GM21737 (cell line): ENCODE results near the gene LAMA2.

Source experiments
- ATAC-seq: cut with Tn5 transposase; IDR thresholded peaks from one replicate; pipeline ENCODE4 v1.9.1; 2021; ENCODE audit warnings: mild to moderate bottlenecking, moderate library complexity; ENCODE audit not compliant: unreplicated experiment

LAMA2 gene

GRCh38 chr6:129475477-129476247 lies 592.7 kb downstream of the LAMA2 start:
- no peak for ATAC-seq

DNA sequence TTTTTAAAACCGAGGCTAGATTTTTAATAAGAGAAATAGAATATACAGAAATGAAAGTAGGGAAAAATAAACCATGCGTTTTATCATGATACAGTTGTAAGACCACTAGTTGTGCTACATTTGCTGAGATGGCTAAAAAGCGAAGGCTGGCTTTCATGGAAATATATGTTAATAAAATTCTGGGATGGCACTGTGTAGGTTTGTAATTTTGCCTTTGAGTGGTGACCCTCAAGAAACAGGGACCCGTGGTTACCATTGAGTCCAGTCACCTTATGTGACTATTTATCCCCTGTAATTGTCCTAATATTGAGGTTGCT lies 593.3 kb downstream of the LAMA2 start:
- no peak for ATAC-seq

- no peak for ATAC-seq
These were observed 593.9 kb downstream of the LAMA2 start for GRCh38 chr6:129476810-129477209.

GRCh38 chr6:129478379-129478778 lies 595.4 kb downstream of the LAMA2 start:
- ATAC-seq, result no peak

DNA sequence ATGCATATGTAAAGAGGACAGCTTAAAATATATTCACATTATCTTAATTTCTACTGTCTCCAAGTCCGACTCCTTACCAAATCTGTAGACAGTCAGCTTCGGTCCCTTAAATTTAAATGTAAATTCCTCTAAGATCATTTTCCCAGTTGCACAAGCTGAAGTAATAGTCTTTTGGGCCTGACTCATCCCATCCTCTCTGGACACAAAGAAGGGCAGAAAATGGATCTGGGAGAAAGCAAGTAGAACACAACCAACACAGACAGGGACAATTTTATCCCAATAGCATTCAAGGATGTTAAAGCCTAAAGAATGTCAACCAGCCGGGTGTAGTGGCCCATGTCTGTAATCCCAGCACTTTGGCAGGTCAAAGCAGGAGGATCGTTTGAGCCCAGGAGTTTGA lies 598.8 kb downstream of the LAMA2 start:
- ATAC-seq, result no peak

DNA sequence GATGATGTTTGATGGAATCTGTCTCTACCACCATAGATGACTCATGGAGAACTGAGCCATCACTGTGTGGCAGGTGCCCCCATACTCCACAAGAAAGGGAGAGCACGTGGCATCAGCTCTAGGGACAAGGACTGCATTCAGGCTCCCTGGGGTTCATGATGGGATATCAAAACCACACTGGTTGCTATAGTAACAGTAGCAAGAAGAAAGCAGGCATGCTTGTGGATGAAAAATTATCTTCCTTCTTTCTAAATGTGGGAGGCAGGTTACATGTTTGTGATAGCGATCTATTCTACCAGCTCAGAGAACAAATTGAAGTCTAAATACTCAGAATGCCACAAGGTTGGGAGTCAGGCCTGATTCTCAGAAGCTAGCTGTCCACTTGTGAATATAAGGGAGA lies 602.8 kb downstream of the LAMA2 start:
- no peak for ATAC-seq

GRCh38 chr6:129486327-129486726 lies 603.4 kb downstream of the LAMA2 start:
- no peak for ATAC-seq

- no peak for ATAC-seq
These were observed 605.4 kb downstream of the LAMA2 start for GRCh38 chr6:129488313-129488712.

DNA sequence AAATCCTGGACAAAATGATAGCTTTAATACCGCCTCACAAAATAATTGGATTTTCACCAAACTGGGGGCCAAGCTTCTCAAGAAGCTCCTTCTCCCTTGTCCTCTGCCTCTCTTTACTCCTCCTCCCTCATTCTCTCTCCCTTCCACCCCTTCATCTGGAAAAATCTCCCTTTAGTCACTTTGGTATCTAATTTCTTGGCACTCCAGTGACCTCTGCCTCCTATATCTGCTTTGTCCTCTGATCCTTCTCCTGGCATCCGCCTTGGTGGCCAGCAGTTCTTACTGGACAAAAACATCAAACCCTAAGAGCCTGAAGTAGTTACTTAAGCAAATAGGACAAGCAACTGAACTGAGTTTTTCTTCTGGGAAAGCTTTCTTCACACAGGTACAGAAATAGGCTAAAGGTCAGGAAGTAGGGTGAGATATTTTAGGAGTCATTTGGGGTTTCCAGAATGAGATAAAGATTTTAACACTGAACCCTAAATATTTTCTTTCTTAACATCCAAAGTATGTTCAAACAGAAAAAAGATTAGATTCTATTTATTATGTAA lies 606.4 kb downstream of the LAMA2 start:
- ATAC-seq, result no peak

GRCh38 chr6:129490521-129491255 lies 607.8 kb downstream of the LAMA2 start:
- ATAC-seq, result peak; percentile 86

DNA sequence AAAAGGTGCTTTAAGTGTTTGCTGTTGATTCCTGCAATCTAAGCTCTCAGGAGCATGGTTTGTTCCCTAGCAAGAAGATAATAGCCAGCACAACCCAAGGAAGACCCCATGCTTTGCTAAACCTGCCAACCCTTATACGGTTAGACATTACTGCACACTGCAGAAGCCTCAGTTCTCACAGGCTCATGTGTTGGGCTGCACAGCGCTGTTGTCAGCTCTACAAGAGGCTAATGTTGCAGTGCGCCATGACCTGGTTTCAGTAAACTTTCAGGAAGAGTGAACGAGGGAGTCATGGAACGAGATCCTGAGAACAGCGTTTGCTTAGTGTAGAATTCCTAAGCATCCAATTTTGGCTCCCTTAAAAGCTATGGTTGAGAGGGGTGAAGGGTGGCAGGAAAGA lies 608.5 kb downstream of the LAMA2 start:
- no peak for ATAC-seq

GRCh38 chr6:129492260-129492659 lies 609.3 kb downstream of the LAMA2 start:
- no peak for ATAC-seq

DNA sequence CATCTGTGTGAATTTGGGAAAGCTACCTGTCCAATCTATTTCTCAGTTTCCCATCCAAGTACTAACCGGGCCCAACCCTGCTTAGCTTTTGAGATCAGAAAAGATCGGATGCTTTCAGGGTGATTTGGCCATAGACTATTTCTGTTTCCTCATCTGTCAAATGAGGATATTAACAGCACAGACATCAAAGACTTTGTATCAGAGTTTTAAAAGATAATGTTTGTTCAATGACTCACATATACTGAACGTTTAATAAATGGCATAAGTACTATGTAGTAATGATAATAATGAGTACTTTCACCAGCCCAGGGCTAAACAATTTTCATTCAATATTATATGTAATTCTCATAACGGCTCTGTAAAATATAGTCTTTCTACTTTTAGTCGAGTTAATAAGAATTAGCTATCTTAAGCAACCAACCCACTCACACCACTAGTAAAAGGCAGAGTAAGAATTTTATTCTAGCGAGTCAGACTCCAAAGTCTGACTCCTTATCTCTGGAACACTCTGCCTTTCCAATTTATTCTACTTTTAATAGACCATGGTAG lies 610.5 kb downstream of the LAMA2 start:
- ATAC-seq, result no peak

DNA sequence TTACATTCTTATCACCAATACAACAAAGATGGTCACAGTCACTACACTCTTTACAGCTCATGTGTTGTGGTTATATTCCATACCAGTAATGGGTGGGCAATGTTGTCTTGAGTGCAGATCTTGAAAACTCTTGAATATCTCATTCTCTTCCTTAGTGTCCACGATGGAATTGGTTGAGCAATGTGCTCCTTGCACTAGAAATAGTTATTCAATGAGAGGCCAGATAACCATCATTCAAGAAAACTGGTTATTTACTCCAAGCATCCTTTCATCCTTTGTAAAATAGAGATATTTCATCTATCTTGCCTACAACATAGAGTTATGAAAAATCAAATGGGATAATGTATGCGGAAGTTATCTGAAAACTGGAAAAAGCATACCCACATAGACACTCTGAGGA lies 611.2 kb downstream of the LAMA2 start:
- ATAC-seq, result no peak

- no peak for ATAC-seq
These were observed 611.6 kb downstream of the LAMA2 start for GRCh38 chr6:129494586-129494985.

- ATAC-seq, result no peak
These were observed 612.7 kb downstream of the LAMA2 start for GRCh38 chr6:129495652-129496051.

GRCh38 chr6:129497481-129498441 lies 614.8 kb downstream of the LAMA2 start:
- no peak for ATAC-seq

GRCh38 chr6:129498541-129498940 lies 615.6 kb downstream of the LAMA2 start:
- no peak for ATAC-seq

DNA sequence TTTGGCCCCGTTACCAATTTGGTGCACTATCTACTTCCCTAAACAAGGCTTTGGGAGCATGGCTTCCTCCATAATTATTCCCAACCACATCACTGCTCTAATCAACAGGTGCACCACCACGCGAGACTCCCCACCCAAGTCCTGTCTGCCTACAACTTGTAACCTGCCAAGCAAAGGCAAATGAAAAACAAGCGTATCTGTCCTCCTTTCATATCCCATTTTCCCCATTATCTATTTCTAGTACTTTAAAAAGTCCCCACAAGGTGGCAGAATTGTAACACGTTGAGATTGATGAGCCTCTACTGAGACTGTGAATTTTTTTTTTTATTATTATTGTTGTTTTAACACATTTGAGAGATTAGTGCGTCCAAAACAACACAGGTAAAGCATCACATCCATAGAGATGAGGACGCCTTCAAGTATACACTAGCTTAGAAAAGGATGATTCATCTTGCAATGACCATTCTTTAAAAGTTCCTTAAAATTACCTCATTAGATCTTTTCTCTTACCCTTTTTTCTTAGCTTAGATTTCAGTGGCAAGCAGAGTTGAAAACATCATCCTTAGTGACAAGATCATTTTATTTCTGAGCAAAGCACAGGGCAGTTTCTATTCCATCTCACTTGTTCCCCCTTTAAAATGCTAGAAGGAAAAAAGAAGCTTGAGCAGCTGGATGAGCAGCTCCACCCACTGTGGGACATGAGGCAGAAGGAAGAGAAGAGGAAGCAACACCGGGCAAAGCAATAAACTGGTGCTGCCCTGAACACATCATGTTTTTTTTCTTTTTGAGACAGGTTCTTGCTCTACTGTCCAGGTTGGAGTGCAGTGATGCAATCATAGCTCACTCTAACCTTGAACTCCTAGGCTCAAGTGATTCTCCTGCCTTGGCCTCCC lies 616.3 kb downstream of the LAMA2 start:
- no peak for ATAC-seq

DNA sequence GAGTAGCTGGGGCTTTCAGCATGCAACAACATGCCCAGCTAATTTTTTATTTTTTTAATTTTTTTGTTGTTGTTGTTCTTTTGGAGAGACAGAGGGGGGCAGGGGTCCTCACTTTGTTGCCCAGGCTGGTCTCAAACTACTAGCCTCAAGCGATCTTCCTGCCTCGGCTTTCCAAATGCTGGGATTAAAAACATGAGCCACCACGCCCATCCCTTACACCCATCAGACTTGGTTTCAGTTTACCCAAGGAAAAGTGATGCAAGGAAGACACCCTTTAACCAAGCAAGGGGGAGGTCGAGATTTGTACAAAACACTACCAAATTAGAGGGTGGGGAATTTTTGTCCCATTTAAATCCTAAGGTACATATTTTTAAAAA lies 616.9 kb downstream of the LAMA2 start:
- ATAC-seq, result no peak
